GM21576 (cell line): ENCODE data around the gene NSMF.

ENCODE experiments used
- ATAC-seq: cut with Tn5 transposase; IDR thresholded peaks from one replicate; pipeline ENCODE4 v1.9.1; 2021; ENCODE audit warnings: mild to moderate bottlenecking, moderate library complexity; ENCODE audit not compliant: unreplicated experiment

Gene NSMF, protein sequence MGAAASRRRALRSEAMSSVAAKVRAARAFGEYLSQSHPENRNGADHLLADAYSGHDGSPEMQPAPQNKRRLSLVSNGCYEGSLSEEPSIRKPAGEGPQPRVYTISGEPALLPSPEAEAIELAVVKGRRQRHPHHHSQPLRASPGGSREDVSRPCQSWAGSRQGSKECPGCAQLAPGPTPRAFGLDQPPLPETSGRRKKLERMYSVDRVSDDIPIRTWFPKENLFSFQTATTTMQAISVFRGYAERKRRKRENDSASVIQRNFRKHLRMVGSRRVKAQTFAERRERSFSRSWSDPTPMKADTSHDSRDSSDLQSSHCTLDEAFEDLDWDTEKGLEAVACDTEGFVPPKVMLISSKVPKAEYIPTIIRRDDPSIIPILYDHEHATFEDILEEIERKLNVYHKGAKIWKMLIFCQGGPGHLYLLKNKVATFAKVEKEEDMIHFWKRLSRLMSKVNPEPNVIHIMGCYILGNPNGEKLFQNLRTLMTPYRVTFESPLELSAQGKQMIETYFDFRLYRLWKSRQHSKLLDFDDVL

DNA sequence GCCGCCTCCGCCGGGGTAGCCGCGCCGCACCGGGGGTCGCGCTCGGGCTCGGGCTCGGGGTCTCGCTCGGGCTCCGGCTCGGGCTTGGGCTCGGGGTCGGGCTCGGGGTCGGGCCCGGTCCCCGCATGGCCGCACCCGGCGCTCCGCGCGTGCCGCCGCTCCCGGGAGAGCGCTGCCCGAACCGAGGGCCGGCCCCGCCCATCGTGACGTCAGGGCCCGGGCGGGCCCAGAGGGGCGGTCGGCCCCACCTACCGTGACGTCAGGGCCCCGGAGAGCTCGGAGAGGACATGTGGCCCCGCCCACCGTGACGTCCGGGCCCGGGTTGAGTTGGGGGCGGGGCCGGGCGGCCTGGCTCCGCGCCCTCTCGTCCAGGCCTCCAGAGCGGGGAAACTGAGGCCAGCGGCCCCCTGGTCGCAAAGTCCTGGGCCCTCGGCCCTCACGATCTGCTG, at the start of gene NSMF:
Gene NSMF, minus strand, starts transcription at position 183 of the 449 bp plus-strand sequence. CDS start 232 bp downstream, outside the sequence.
- ATAC-seq, result peak; percentile 42

DNA sequence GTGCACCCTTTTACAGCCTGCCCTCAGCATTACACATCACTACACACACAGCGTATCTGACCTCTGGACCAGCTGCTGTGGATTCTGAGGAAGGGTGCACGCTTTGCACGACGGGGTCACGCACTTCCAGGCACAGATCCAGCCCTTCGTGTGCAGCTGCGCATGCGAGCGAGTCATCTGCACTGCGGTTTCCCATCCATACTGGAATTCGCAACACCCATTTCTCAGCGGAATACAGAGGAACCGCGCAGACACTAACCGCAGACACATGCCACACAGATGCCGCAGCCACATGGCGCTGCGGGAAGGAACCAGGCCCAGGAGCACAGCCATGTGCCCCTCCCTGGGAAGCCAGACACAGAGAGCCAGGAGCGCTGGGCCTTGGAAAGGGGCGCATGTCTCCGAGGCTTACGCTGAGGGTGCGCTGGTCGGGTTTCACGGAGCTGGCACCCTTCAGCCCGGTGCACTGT, 47.6 kb upstream of the NSMF start:
- ATAC-seq, result no peak

DNA sequence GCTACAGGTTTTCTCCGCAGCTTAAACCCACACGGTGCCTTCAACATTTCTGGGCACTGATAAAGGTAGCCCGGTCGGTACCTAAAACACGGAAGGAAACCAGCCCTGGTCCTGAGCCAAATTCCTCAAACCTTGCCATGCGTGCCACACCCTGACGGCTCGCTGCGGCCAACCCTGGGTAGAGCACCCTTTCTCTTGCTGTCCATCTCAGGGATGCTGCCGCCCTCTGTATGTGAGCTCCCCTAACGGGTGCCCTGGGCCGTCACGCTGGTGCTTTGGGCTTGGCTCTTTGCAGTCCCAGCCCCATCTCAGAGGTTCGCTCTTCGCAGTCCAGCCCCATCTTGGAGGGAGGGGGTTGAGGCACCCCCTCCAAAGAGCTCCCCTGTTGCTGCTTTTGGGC, 47.1 kb upstream of the NSMF start:
- no peak for ATAC-seq

DNA sequence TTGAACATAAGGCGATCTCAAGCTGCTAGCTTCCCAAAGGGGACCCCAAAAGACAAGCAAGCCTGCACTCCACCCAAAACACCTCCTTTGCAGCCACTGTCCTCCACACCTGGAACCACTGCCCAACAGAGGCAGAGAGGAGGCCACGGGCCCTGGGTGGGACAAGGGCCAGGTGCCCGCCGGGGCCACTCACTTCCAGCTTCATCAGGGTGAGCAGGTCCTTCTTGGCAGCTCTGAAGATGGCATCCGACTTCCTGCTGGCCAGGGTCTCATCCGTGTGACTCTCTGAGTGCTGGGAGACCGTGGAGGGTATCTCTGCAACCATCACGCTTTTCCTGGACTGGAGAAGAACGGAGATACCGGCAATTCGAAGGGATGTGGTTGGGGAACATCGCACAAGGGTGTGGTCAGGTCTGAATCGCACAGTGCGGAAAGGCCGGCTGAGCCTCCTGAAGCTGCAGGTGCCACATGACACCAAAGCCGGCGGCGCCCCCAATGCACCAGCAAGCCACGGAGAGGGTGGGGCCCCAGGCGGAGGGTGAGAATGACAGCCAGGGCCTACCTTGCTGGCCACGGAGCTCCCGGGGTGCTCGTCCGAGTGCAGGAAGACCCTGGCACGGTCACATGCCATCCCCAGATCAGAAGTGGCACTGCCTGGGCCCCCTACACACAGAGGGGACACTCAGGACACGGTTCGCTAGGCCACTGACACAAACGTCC, 46.4 kb upstream of the NSMF start:
- no peak for ATAC-seq

DNA sequence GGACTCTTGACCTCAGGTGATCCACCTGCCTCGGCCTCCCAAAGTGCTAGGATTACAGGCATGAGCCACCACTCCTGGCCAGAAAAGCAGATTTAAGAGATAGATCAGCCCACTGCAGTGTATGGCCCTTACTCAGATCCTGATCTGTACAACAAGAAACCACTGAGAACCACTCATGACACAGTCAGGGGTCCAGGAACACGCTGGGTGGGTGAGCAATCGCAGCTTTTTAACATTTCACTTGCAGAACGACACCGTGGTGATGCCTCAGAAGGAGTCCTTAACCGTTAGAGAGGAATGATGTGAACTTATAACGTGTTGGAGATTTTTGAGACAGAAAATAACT, 45.3 kb upstream of the NSMF start:
- ATAC-seq, result no peak

DNA sequence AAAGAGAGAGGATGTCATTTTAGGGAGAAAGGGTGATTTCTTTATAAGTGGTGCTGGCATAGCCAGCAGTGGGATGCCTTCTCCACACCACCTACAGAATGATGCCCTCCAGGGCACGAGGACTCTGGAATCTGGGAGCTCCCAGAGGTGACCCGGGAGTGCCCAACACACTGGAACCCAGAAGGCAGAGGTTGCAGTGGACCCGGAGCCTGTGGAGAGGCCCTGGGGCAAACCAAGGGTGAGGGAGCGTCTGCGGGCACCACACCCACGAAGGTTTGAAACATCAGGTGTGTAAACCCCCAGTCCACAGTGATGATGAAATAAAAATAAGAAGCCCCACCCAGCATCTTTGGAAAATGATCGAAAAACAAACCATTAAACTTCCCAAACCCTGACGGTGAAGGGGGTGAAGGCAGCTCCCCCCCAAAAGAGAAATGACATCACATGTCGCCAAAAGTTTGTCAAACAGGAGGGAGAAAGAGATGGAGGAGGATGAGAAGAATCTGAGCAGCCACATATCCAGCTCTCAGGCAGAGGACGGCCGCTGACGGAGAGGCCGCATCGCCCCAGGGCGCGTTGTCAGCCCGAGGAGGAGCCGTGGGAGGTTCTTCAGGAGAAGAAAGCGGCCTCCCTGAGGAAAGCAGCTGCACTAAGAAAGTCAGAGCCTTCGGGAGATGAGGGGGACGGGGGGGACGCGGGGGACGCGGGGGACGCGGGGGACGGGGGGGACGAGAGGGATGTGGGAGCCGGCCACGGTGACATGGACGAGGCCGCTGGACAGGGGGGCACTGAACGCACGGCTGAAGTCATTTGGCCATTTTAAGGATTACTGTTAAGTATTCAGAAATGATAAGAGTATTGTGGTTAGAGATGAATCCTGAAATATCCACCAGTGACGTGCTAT, 43.1 kb upstream of the NSMF start:
- ATAC-seq, result no peak

DNA sequence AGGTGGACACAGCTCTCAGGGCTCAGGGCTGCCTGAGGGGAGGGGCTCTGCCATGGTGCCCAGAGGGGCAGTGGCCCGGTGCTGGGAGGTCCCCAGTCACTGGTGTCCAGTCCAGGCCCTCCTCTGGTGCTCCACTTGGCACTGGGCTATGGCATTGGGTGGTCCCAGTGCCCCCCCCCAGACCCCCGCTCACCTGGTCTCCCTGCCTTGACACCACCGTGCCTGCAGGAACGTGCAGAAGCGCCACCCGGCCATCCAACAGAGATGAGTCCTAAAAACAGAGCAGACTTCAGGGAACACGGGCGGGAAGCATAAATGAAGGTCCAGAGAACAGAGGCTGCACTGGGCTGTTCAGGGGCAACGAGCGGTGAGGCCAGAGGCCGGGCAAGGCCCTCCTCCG, 42.3 kb upstream of the NSMF start:
- ATAC-seq, result no peak

DNA sequence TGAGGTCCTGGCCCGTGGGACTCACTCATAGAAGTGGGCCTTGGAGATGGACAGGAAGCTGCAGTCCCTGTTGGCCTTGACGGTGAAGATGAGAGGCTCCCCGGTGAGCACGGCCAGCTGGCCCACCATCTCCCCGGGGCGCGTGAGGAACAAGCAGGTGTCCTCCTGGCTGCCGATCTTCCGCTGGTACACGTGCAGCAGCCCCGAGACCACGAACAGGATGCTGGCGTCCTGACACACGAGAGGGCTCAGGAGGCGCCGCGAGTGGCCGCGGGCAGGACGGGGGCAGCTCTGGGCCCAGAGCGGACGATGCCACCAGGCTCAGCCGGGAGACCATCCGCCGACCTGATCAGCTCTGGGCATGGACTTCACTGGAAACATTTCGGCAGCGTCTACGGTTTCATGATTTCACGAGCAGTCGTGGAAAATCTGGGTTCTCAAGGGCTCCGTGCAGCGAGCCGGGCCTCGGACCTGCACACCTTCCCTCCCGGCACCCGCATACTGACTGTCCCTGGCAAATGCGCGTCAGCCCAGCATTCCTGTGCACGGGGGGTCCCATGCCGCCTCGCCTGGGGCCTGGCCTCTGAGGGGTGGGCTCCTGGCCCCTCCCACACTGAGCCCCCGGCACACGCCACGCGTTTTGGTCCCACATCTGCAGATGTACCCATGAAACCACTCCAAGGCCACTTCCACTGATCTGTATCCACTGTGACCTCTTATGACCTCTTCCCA, 41.7 kb upstream of the NSMF start:
- ATAC-seq, result no peak

DNA sequence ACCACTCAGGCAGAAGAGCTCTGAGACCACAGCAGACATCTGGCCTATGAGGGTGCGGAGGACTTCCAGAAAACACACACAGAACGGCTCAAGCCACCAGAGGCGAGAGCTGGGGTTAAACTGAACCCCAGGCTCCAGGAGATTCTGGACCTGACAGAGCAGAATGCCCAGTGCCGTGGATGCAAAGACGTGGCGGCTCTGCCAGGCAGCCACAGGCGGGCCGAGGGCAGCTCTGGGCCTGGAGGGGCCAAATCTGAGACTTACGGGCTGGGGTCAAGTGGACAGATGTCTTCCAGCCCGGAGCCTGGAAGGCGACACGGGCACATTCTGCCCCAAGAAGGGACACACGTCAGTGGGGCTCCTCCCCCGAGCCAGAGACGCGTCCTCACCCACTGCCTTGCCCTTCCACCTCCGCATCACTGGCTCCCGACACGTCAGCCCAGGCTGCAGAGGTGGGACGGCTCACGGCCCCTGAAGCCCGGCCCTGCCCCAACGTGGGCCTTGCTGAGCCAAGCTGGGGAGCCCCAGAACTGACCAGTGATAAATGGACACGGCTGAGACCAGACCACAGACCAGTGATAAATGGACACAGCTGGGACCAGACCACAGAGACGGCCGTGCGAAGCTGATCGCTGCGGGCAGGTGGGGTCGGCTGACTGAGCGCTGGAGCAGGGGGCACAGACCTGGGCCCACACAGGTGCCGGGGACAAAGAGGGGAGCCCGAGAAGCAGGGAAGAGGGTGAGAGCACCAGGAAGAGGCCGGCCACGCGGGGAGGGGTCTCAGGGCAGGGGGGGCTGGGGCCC, 40.9 kb upstream of the NSMF start:
- ATAC-seq, result no peak

DNA sequence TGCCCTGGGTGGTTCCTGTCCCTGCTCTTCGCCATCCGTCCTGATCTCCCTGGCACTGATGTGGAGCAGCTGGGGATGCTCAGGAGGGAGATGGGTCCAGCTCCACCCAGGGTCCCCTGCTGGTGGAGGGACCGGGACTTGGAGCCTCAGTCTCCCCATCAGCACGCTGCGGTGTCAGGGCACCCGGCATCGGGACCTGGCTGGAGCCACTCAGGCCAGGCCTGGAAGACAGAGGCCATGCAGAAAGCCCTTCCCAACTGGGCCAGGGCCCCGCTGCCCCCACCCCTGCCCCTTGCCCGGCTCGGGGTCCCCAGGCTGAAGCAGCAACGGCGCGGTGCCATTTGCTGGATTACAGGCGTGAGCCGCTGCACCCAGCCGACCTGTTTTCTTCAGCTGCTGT, 40.3 kb upstream of the NSMF start:
- no peak for ATAC-seq

DNA sequence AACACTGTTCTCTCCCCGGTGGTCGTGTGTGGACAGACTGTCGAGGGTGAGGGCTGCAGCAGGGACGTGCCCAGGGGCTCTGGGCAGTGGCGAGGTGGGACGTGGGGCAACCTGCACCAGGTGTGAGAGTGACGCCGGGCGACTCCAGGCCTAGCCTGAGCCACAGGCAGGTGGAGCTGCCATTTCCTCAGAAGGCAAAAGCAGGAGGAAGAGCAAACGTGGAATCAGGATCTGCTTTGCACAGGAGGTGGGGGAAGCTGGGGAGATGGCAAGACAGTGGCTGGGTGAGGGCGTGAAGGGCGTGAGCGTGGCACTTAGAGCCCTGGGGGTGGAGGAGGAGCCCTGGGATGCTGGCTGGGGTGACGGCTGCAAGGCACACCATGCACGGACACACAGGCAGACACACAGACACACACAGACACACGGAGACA, 39.6 kb upstream of the NSMF start:
- no peak for ATAC-seq

DNA sequence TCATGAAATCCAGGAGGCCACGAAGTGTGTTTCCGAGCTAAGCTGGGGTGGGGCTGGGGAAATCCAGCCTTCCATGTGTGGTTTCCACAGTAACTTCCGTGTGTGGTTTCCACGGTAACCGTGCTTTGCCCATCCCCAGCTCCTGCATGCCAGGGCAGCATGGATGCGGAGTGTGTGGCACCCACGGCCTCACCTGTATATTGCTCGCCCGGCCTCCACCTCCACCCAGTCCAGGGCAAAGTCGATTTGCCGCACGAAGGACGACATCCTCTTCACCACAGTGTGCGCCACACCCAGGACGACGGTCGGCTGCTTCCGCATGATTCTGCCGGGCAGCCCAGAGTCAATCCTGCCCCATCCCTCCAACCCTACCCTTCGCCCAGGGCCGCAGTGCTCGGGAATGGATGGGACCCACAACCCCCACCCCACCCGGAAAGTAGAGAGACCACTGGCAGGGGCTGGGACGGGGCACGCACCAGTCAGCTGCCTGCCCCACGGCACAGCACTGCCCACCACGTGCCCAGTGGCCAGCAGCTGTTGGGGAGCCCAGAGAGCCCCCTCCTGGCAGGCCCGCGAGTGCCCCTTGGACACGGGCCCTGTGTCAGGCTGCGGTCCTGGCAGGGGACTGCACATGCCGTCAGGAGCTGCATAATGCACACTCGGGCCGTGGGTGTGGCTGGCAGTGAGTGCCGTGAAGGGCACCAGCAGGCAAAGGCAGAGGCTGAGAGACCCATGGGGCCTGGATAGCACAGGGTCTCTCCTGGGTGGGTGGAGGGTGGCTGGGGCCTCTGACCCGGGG, 39.0 kb upstream of the NSMF start:
- ATAC-seq, result no peak

DNA sequence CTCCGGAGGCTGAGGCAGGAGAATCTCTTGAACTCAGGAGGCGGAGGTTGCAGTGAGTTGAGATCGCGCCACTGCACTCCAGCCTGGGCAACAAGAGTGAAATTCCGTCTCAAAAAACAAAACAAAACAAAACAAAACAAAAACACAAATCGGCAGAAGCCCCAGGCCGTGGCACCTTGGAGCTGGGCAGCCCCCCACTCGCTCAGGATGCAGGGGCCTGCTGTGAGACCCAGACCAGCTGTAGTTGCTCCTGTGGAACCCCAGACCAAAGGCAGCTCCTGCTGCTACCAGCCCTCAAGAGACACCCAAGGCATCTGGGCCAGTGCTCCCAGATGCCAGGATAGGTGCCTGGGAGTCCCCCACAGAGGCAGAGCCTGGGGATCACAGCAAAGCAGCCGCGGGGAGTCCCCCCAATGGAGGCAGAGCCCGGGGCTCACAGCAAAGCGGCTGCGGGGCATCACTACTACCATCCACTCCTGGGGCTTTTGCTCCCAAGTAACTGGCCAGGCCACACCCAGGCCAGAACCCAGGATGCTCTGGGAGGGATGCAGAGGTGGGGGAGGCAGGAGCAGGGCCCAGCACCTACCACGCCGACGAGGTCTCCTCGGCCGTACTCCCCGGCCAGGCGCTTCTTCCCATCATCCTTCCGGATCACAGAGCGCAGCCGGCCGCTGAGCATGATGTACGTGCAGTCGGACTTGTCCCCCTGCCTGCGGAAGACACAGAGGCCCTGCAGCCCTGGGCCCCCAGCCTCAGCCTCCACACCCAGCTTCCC, 37.7 kb upstream of the NSMF start:
- ATAC-seq, result no peak

DNA sequence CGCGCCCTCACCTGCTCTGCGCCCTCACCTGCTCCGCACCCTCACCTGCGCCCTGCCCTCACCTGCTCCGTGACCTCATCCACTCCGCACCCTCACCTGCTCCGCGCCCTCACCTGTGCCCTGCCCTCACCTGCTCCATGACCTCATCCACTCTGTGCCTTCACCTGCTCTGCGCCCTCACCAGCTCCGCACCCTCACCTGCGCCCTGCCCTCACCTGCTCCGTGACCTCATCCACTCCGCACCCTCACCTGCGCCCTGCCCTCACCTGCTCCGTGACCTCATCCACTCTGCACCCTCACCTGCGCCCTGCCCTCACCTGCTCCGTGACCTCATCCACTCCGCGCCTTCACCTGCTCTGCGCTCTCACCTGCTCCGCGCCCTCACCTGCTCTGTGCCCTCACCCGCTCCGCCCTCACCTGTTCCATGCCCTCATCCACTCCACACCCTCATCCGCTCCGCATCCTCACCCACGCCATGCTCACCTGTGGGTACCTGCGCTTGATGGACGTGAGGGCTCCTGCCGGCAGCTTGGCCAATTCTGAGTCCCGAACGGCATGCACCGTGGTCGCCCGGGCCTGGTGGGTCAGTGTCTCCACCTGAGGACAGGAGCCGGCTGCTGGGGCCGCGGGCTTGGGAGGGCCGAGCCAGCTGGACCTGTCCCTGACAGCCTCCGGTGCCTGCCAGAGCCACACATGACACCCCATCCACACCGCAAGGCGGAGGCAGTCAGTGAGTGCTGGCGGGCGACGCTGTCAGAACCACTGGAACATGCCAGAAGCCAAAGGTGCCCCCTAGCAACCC, 35.6 kb upstream of the NSMF start:
- no peak for ATAC-seq

DNA sequence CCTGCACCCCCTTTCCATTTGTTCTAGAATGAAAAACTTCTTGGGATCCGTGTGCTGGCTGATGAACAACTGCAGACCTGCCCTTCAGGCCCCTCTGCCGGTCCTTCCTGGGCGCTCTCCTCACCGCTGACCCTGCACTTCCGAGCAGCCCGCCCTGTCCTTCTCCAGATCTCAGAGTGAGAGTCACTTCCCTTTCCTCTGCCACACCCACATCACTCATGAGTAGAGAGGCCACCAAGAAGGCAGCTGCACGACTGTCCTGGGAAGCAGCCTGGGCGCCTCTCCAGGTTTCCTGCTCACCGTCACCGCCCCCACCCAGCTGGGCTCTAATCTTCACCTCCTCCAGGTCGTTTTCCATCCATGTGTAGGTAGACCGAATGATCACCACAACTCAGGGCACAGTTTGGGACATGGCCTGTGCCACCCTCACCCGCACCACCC, 35.0 kb upstream of the NSMF start:
- ATAC-seq, result no peak

DNA sequence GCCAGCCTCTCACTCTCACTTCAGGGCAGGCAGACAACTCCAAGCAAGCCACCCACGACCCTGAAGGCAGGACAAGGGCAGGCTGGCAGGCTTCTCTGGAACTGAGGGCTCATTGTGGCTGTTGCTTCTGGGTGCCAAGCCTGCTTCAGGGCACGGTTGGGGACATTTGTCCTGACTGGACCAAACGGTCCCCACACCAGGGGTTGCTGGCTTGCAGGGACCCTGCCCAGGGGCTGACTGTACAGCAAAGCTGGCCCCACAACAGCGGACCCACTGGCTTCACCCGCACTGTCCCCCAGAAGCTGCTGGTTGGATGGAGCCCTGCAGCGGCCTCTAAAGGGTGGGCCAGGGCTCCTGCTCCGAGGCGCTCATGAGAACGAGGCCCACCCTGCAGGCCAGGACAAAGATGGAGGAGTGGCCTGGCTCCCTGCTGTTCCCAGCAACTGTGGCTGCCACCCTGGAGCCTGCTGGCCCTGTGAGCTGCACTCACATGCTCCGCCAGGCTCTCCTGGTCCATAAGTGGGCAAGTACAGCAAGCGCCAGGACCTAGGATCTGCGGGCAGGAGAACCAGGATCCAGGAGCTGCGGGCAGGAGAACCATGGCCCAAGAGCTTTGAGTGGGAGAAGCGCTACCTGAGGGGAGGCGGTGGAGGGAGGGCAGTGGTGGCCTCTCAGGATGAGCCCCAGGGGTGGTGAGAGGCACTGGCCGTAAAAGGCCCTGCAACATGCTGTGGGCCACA, 34.4 kb upstream of the NSMF start:
- no peak for ATAC-seq
